Renal pelvis (tissue), 4 donors: ENCODE measurements around the gene ARMH3. TPM values are rescaled to one million over a fixed set of nuclear protein-coding genes. Genes with fewer than 3 reads are reported as not detected.

ENCODE experiments used
- DNase-seq: peaks from one replicate; pipeline ENCODE4 v3.0.0-alpha.2; 2013
- polyA plus RNA-seq, 3 donors: library from polyadenylated mRNA; unstranded; fragments of 120-200 nt; gene quantifications; one replicate each; pipeline ENCODE4 v1.2.1, GENCODE V29; 2013; ENCODE audit not compliant: insufficient read length in 3 of 3

Gene ARMH3
- polyA plus RNA-seq, 3 donors: 16.6 to 20.0 (median 19.6) TPM

- no peak for DNase-seq
Observed at GRCh38 chr10:101833466-101833865, 222.5 kb downstream of the ARMH3 start.

- DNase-seq: no peak
Observed at GRCh38 chr10:101832325-101832771, 223.6 kb downstream of the ARMH3 start.

GRCh38 chr10:101831169-101831811 lies 224.7 kb downstream of the ARMH3 start:
- DNase-seq: no peak

GRCh38 chr10:101830322-101831168 lies 225.4 kb downstream of the ARMH3 start:
- peak; percentile 87 for DNase-seq

- no peak for DNase-seq
Observed at GRCh38 chr10:101829561-101830315, 226.2 kb downstream of the ARMH3 start.

GRCh38 chr10:101828766-101829551 lies 227.0 kb downstream of the ARMH3 start:
- DNase-seq: no peak

GRCh38 chr10:101827919-101828600 lies 227.9 kb downstream of the ARMH3 start:
- no peak for DNase-seq

GRCh38 chr10:101826852-101827434 lies 229.0 kb downstream of the ARMH3 start:
- no peak for DNase-seq

GRCh38 chr10:101824736-101825135 lies 231.2 kb downstream of the ARMH3 start:
- no peak for DNase-seq

GRCh38 chr10:101818872-101819633 lies 236.9 kb downstream of the ARMH3 start:
- DNase-seq: no peak

- DNase-seq: peak; percentile 99
Observed at GRCh38 chr10:101818119-101818871, 237.7 kb downstream of the ARMH3 start, which contains the start of gene OGA. Gene OGA (minus strand): TSS chr10:101818444. CDS start chr10:101818022, 422 bp downstream.

- DNase-seq: peak; percentile 75
Observed at GRCh38 chr10:101817337-101818118, 238.4 kb downstream of the ARMH3 start.

GRCh38 chr10:101816913-101817336 lies 239.0 kb downstream of the ARMH3 start:
- DNase-seq: no peak

- DNase-seq: no peak
Observed at GRCh38 chr10:101816376-101816775, 239.6 kb downstream of the ARMH3 start.

- DNase-seq: no peak
Observed at GRCh38 chr10:101814466-101815071, 241.4 kb downstream of the ARMH3 start.

GRCh38 chr10:101812606-101813005 lies 243.4 kb downstream of the ARMH3 start:
- DNase-seq: no peak

GRCh38 chr10:101807158-101807557 lies 248.8 kb downstream of the ARMH3 start:
- DNase-seq: no peak

GRCh38 chr10:101803511-101803910 lies 252.5 kb downstream of the ARMH3 start:
- no peak for DNase-seq
